HG03439 (cell line): ENCODE results near the gene GAREM1.

Source experiments
- ATAC-seq: cut with Tn5 transposase; IDR thresholded peaks from one replicate; pipeline ENCODE4 v1.9.1; 2021; ENCODE audit warnings: mild to moderate bottlenecking, moderate library complexity; ENCODE audit not compliant: unreplicated experiment

The GAREM1 gene

GRCh38 chr18:32427084-32427900 lies 43.4 kb downstream of the GAREM1 start:
- no peak for ATAC-seq

- ATAC-seq = no peak
These were observed 45.2 kb downstream of the GAREM1 start for GRCh38 chr18:32425466-32425865.

DNA sequence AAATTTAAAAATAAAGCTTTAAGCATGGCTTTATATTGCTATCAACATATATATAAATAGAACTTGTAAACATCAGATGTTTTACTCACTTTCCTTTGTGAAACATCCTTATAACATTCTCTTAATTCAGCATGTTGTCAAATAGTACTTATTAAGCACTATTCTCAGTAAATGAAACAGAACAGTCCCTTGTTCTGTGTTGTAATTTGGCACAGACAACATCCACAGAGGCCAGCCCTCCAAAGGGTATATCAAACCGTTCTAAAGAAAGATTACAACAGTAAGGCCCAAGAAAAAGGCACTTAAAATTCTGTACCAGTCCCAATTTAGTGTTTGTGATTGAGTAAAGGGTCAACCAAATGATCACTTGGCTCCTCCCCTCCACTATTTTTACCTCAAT lies 46.0 kb downstream of the GAREM1 start:
- no peak for ATAC-seq

GRCh38 chr18:32422978-32423740 lies 47.5 kb downstream of the GAREM1 start:
- ATAC-seq = no peak

- ATAC-seq = no peak
These were observed 48.5 kb downstream of the GAREM1 start for GRCh38 chr18:32422201-32422600.

DNA sequence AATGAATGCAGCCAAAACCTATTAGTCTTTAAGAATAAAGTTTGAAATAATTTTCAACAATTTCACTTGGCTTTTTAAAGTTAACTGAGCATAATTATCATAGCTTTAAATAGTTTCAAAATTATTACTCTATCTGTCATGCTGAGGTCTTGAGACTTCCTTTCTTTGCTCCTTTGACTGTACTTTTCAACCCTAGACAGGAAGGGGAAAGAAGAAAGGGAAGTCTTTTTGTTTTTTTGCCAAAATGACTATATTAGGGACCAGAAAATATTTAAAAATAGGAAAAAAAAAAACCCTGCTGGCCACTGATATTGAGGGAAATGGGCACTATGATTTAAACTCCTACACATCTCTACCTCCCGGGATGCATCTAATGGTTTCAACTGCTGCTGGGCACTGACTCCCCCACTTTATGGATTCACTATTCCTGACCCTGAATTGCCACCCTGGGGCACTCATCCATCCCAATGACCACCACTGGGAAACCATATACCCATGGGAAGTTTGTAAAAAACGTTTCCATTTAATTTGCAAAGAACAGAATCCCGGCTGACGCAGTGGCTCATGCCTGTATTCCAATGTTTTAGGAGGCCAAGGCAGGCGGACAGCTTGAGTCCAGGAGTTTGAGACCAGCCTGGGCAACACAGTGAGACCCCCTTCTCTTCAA lies 50.5 kb downstream of the GAREM1 start:
- ATAC-seq = no peak

DNA sequence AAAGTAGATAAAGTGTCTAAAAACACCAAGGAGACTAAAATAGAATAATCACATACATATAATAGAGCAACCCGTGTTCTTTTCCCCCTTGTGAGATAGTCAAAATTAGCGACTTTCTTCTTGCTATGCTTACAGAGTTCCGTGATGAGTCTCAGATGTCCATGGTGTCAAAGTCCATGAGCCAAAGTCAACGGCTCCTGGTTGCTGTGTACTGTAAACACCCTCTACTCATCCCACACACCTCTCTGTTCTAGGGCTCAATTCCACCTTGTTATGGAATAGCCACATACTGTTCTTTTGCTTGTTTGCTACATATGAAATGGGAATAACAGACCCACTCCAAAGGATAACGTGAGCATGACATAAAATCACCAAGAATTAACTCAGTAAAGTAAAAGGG lies 52.5 kb downstream of the GAREM1 start:
- no peak for ATAC-seq

- ATAC-seq = no peak
These were observed 65.1 kb downstream of the GAREM1 start for GRCh38 chr18:32405588-32405987.

- ATAC-seq = no peak
These were observed 69.1 kb downstream of the GAREM1 start for GRCh38 chr18:32401621-32402020.

- ATAC-seq = no peak
These were observed 77.3 kb downstream of the GAREM1 start for GRCh38 chr18:32393407-32393806.

DNA sequence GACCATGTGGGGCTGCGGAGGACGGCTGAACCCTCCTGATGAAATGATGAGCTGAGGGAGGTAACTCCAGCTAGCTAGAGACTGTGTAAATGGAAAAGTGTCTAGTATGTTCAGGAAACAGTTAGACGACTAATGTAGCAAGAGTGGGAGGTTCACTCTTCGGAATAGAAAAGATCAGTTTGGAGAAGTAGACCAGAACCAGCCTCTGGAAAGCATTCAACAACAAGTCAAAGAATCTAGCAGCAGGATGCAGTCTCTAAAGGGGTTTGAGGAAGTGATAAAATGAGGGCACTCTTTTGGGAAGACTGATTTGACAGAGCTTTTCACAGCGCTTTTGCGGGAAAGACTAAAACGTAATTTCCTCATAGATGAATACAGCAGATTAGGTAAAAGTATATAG lies 79.6 kb downstream of the GAREM1 start:
- ATAC-seq = no peak

- ATAC-seq = no peak
These were observed 80.8 kb downstream of the GAREM1 start for GRCh38 chr18:32389858-32390257.

DNA sequence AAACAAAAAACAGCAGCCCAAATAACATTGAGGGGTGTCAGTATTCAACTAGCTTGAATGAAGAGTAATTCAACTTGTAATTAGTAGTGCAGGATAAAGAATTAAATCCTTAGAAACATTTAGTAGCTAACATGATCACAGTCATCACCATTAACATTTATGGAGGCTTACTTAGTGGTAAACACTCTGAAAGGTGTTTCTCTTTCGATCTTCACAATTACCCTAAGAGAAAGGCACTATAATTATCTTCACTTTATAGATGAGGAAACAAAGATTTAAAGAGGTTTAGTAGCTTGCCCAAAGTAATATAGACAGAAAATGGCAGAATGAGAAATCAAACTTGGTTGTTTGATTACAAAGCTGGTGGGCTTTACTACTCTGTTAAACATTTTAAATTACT lies 81.5 kb downstream of the GAREM1 start:
- no peak for ATAC-seq

DNA sequence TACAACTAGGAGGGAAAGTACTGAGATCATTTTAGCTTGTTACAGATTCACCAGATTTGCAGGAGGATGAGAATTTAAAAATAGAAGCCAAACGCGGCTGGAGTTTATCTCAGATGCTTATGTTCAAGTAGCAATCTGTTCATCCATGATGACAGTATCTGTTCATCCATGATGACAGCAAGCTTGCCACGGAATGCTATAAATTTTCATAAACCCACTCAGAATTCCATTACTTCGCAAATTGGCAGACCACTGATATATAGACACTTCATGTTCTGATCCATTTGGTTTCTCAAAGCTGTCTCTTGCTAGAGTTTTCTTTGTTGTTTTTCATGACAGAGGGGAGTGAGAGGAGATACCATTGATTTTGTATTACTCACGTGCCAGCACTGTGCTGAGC lies 84.2 kb downstream of the GAREM1 start:
- ATAC-seq = no peak

DNA sequence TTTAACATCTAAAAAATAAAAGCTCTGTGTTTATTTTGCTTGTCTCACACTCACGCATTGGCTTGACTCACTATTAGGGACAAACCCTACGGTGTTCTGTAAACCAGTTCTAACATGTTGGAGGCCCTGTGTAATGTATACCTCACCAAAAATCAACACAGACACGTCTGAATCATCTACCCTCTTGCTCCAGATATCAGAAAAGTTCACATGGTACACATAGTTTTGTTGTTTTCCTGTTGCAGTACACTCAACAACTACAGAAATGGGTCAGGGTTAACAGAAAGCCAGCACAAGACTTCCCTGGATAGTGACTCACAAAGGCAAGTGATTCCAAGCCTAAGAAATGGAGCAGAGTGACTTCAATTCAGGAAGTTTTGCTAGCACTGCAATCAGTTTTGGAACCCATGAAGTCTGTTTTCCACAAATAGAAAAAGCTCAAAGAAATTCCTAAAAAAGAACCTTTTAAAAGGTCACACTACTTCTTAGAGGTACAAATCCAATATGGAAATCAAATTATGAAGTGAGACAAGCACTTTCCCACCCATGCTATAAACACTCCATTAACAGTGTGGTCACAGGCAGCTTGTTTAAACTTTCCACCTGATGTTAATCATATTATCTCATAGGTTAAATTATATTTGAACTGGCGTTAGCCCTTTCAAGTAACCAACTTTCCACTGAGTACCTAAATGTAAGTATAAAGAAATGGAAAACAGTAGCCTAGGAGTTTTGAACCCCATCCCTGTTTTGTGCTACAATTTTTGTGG lies 87.4 kb downstream of the GAREM1 start:
- no peak for ATAC-seq

DNA sequence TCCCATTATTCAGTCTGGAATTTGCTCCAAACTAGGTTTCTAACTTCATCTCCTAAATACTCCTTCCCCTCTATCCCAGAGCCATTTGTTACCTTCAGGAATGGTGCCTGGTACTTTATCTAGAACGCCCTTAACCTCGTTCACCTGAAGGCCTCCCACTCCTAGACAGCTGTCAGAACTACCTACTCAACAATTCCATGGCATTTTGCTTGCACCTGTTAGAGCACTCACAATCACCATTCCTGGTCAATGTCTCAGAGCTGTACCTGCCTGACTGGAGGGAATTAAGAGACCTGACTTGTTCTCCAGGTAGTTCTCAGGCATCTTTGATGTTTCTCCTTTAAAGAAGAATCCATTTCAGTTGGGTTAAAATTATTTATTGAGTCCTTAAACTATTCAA lies 88.9 kb downstream of the GAREM1 start:
- ATAC-seq = no peak

- no peak for ATAC-seq
These were observed 90.1 kb downstream of the GAREM1 start for GRCh38 chr18:32380559-32380958.

DNA sequence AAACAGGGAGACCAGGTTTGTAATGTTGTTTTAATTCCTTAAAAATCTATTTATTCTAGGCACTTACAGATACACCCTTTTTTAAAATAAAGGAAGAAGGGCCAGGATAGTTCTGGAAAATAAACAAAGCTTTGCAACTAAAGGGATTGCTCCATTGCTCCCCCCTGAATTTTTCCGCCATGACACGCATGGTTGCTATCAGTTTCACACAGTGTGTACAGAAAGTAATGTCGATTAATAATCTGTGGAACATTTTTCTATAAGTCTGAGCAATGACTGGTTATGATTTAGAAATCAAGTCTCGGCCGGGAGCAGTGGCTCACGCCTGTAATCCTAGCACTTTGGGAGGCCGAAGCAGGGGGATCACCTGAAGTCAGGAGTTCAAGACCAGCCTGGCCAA lies 90.8 kb downstream of the GAREM1 start:
- no peak for ATAC-seq

DNA sequence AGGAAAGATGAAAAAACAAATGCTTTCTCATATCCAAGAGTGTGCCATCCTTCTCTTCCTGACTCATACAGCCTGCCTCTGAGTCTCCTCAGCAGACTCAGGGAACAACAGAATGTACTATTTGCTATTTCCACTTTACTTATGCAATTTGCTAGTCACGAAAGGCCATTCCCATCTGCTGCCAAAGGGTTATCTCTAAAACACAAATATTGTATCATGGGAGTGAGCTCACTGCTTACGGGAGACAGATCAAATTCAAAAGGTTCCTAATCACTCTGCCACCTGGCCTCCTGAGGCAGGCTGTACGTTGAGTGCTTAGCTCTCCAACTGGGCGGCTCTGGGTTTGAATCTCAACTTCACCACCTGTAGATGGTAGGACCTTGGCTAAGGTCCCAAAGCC lies 92.0 kb downstream of the GAREM1 start:
- no peak for ATAC-seq

DNA sequence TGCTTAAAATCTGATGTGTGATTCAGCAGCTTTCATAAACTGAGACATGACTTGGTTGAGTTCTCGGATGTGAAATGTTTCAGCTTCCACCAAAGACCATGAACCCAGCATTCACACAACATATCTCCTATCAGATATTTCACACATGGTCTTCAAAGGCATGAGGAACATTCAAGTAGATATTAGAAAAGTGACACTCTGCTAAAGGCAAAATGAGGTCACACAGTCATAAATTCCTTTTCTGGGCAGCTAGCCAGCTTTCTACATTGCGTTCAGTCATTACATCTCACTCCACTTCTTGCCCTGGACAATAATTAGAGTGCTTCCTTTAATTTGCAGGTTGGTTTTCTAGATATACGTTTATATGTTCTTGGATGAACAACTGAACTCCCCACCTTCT lies 96.7 kb downstream of the GAREM1 start:
- no peak for ATAC-seq

GRCh38 chr18:32373505-32373904 lies 97.2 kb downstream of the GAREM1 start:
- no peak for ATAC-seq
